HK-2 (cell line): ENCODE data around the gene S100A11.

Experiments
- DNase-seq: peaks from one replicate; pipeline ENCODE4 v3.0.0-alpha.2; 2018; ENCODE audit not compliant: unreplicated experiment

Gene S100A11

GRCh38 chr1:152001631-152002584 is 34.9 kb downstream of the S100A11 start:
- DNase-seq, result peak; percentile 76

- DNase-seq, result no peak
These were observed 35.7 kb downstream of the S100A11 start for GRCh38 chr1:152000964-152001630.

GRCh38 chr1:151998611-151999362 is 38.0 kb downstream of the S100A11 start:
- no peak for DNase-seq

GRCh38 chr1:151997284-151997570 is 39.6 kb downstream of the S100A11 start:
- DNase-seq, result no peak

- no peak for DNase-seq
These were observed 41.0 kb downstream of the S100A11 start for GRCh38 chr1:151995774-151996173.

- peak; percentile 60 for DNase-seq
These were observed 41.8 kb downstream of the S100A11 start for GRCh38 chr1:151994956-151995355.

- DNase-seq, result peak; percentile 82
These were observed 42.9 kb downstream of the S100A11 start, which contains the start of gene S100A10 for GRCh38 chr1:151993734-151994496. Gene S100A10, minus strand, starts transcription at chr1:151993859. Its CDS starts 7,629 bp downstream, at chr1:151986230.

- peak; percentile 56 for DNase-seq
These were observed 43.6 kb downstream of the S100A11 start for GRCh38 chr1:151993084-151993733.

- DNase-seq, result peak; percentile 94
These were observed 44.3 kb downstream of the S100A11 start for GRCh38 chr1:151992303-151993083.

- DNase-seq, result no peak
These were observed 45.0 kb downstream of the S100A11 start for GRCh38 chr1:151991663-151992302.

GRCh38 chr1:151990856-151991198 is 46.0 kb downstream of the S100A11 start:
- no peak for DNase-seq

GRCh38 chr1:151990058-151990855 is 46.5 kb downstream of the S100A11 start:
- DNase-seq, result no peak

GRCh38 chr1:151989211-151989862 is 47.5 kb downstream of the S100A11 start:
- DNase-seq, result peak; percentile 78

GRCh38 chr1:151988405-151988923 is 48.3 kb downstream of the S100A11 start:
- DNase-seq, result no peak

- DNase-seq, result no peak
These were observed 50.2 kb downstream of the S100A11 start for GRCh38 chr1:151986501-151987190.

GRCh38 chr1:151985768-151986167 is 51.0 kb downstream of the S100A11 start:
- DNase-seq, result no peak

- DNase-seq, result no peak
These were observed 51.5 kb downstream of the S100A11 start for GRCh38 chr1:151985270-151985669.
